H1 (cell line): ENCODE data around the gene DOK1. TPM values are rescaled to one million over a fixed set of nuclear protein-coding genes. Genes with fewer than 3 reads are reported as not detected.

Experiments
- TAF7 ChIP-seq: optimal IDR thresholded peaks from 2 replicates; pipeline ENCODE3; 2011; ENCODE audit warnings: low read depth, mild to moderate bottlenecking, inconsistent platforms, low read length, moderate library complexity, borderline replicate concordance
- polyA plus RNA-seq, 7 experiments: library from polyadenylated mRNA; depleted of rRNA in 3 of 7; stranded (reverse) in 5 of 7; unstranded in 2 of 7; fragments of >200 nt in 5 of 7; fragments of 200-250 nt in 2 of 7; gene quantifications; 1 replicate in 5 of 7; 2 replicates in 1 of 7; 4 replicates in 1 of 7; pipeline versions ENCODE4 v1.2.1 to v1.2.3, GENCODE V29; 2011 to 2013; ENCODE audit warnings: missing spikeins in 2 of 7, mixed read lengths in 2 of 7
- total RNA-seq: library from RNA; stranded (reverse); fragmentation: NEBNext Ultra II Directional; extraction: Animal tissue kit (Norgen Biotek cat#: 25700); gene quantifications from 2 replicates; pipeline ENCODE4 v1.2.1, GENCODE V29; 2021
- TF ChIP-seq, protein P1 (sequence below), 3 experiments: IDR thresholded peaks; 1 replicate in 2 of 3; 2 replicates in 1 of 3; pipeline versions ENCODE4 v1.5.1 to v1.6.1; 2011; ENCODE audit warnings: low read length in 3 of 3, mild to moderate bottlenecking in 3 of 3, inconsistent platforms in 2 of 3, low read depth in 1 of 3, moderate library complexity in 1 of 3; ENCODE audit not compliant: insufficient read depth in 1 of 3; ENCODE audit errors: control extremely low read depth in 1 of 3

The DOK1 gene
- total and polyA plus RNA-seq, 2 of the 8 experiments (the other 6 are each of a cell fraction or from before 2014, with no cell fraction given): 11.0 to 14.3 TPM

DNA sequence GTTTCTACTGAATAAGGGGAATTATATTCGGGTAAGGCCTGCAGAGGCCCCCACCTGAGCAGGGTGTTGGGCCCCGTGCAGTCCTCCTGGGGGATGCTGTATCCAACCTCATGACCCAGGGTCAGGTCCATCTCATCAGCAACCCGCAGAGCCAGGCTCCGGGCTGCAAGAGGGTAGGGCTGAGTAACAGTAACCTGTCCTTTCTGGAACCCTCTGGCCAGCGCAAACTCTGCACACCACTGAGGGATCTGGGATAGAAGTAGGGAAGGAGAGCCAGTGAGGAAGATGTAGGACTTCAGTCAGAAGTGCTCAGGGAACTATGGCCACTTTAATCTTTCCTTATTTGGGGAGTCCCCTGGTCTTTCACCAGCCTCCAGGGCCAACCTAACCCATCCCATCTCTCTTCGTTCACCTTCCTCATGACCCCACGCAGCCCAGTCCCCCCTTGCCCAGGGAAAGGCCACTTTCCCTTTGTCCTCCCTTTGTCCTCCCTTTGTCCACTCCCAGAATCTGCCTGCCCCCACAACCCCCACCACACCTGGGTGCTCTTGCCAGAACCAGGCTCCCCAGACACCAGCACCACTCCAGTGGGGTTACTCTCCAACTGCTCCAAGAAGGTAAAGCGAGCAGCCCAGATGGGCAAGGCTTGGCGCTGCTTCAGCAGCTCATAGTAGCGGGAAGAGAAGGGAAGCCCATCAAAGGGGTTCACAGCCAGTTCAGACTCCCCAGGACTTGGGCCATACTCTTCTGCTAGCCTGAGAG is 29.4 kb upstream of the DOK1 start (continued):
- TF ChIP-seq, protein P1, sequence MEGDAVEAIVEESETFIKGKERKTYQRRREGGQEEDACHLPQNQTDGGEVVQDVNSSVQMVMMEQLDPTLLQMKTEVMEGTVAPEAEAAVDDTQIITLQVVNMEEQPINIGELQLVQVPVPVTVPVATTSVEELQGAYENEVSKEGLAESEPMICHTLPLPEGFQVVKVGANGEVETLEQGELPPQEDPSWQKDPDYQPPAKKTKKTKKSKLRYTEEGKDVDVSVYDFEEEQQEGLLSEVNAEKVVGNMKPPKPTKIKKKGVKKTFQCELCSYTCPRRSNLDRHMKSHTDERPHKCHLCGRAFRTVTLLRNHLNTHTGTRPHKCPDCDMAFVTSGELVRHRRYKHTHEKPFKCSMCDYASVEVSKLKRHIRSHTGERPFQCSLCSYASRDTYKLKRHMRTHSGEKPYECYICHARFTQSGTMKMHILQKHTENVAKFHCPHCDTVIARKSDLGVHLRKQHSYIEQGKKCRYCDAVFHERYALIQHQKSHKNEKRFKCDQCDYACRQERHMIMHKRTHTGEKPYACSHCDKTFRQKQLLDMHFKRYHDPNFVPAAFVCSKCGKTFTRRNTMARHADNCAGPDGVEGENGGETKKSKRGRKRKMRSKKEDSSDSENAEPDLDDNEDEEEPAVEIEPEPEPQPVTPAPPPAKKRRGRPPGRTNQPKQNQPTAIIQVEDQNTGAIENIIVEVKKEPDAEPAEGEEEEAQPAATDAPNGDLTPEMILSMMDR (IDR thresholded peaks at IDR 0.05; ENCODE audit: control extremely low read depth in 1 of 3, insufficient read depth in 1 of 3, low read depth in 1 of 3, low read length in 3 of 3): no peak
- no peak for TF ChIP-seq TAF7
